ENCODE measurements around the gene BTN3A1.

BTN3A1 gene

GRCh38 chr6:26408828-26409730, 7.0 kb downstream of the BTN3A1 start:
- CTCF ChIA-PET, result interaction anchor here (0.7 kb wide), 1 partner anchor 12 kb away, joined by 4 read pairs; no protein-coding TSS in a partner anchor
- no peak for TF ChIP-seq CTCF (IDR thresholded peaks at IDR 0.05; ENCODE audit: control extremely low read depth, extremely low read depth, low read depth, missing control alignments)
- POLR2A ChIA-PET, result no interaction called here
- no peak for DNase-seq (ENCODE audit: extremely low spot score)

- no peak for DNase-seq (ENCODE audit: extremely low spot score)
- no peak for TF ChIP-seq CTCF (IDR thresholded peaks at IDR 0.05; ENCODE audit: control extremely low read depth, extremely low read depth, low read depth, missing control alignments)
- CTCF ChIA-PET, result interaction anchor here (1.2 kb wide), 1 partner anchor 16 kb away, joined by 4 read pairs; no protein-coding TSS in a partner anchor
- POLR2A ChIA-PET, result no interaction called here
Measured at GRCh38 chr6:26411751-26412150, 9.7 kb downstream of the BTN3A1 start.

GRCh38 chr6:26412228-26412627, 10.2 kb downstream of the BTN3A1 start:
- ChIA-PET CTCF (interaction anchor here (1.2 kb wide), 1 partner anchor 15 kb away, joined by 4 read pairs; no protein-coding TSS in a partner anchor), POLR2A (no interaction called here)

GRCh38 chr6:26412954-26413353, 10.9 kb downstream of the BTN3A1 start:
- no peak for DNase-seq (ENCODE audit: extremely low spot score)
- TF ChIP-seq CTCF (IDR thresholded peaks at IDR 0.05; ENCODE audit: control extremely low read depth, extremely low read depth, low read depth, missing control alignments), result no peak
- ChIA-PET POLR2A (no interaction called here), CTCF (interaction anchor here (1.2 to 1.5 kb wide), 2 partner anchors 15 to 19 kb away, joined by 3 to 4 read pairs; no protein-coding TSS in a partner anchor)

More at GRCh38 chr6:26412228-26412627, 10.2 kb downstream of the BTN3A1 start:
- no peak for TF ChIP-seq CTCF (IDR thresholded peaks at IDR 0.05; ENCODE audit: control extremely low read depth, extremely low read depth, low read depth, missing control alignments)
- no peak for DNase-seq (ENCODE audit: extremely low spot score)

- no peak for TF ChIP-seq CTCF (IDR thresholded peaks at IDR 0.05; ENCODE audit: control extremely low read depth, extremely low read depth, low read depth, missing control alignments)
- no peak for DNase-seq (ENCODE audit: extremely low spot score)
- CTCF ChIA-PET, result interaction anchor here (0.6 to 1.7 kb wide), 4 partner anchors 13 to 91 kb away, joined by 3 read pairs; no protein-coding TSS in a partner anchor
- POLR2A ChIA-PET, result no interaction called here
Measured at GRCh38 chr6:26414281-26414680, 12.2 kb downstream of the BTN3A1 start.

- TF ChIP-seq CTCF (IDR thresholded peaks at IDR 0.05; ENCODE audit: control extremely low read depth, extremely low read depth, low read depth, missing control alignments), result no peak
- CTCF ChIA-PET, result interaction anchor here (1.7 kb wide), 1 partner anchor 12 kb away, joined by 3 read pairs; no protein-coding TSS in a partner anchor
- POLR2A ChIA-PET, result no interaction called here
- no peak for DNase-seq (ENCODE audit: extremely low spot score)
Measured at GRCh38 chr6:26415036-26415614, 13.1 kb downstream of the BTN3A1 start.

Data from GM10248 (cell line).